ENCODE results near the gene NEFH. TPM values are rescaled to one million over a fixed set of nuclear protein-coding genes. Genes with fewer than 3 reads are reported as not detected.

The NEFH gene
- total RNA-seq, 1 experiment from 2014 or later = not detected

GRCh38 chr22:29450222-29450621, 29.8 kb upstream of the NEFH start:
- H3K79me2 ChIP-seq (ENCODE audit: insufficient read depth, low read length) = no peaks in the 10 kb centered on the region
- POLR2A ChIA-PET = no interaction called here
- DNase-seq (ENCODE audit: low read depth, low spot score) (no peak), ATAC-seq (no peak)
- H2AFZ ChIP-seq (ENCODE audit: low read depth, low read length, poor library complexity, severe bottlenecking) = no peak overlapping the region
- H3K36me3 ChIP-seq (ENCODE audit: control insufficient read depth in 1 of 2, insufficient read depth in 2 of 2, low read length in 2 of 2) = no peaks in the 10 kb centered on the region
- no peaks in the 10 kb centered on the region for H3K27me3 ChIP-seq (ENCODE audit: insufficient read depth, low read length)
- no peak overlapping the region for H3K27ac ChIP-seq (ENCODE audit: low read depth, low read length)
- H3K9me2 ChIP-seq (ENCODE audit: insufficient read depth) = no peaks in the 10 kb centered on the region
- no peaks in the 10 kb centered on the region for H4K20me1 ChIP-seq (ENCODE audit: insufficient read depth)
- RAD21 ChIA-PET (ENCODE audit: low non-redundant PET in 1 of 2, low total read pairs in 2 of 2, uncharacterized antibody in 2 of 2, unreplicated experiment in 2 of 2) = no interaction called here
- intact Hi-C loops (cut with micrococcal nuclease) = no loop called here
- no peaks in the 10 kb centered on the region for H3K9me3 ChIP-seq (ENCODE audit: control insufficient read depth in 1 of 2, insufficient read depth in 1 of 2, low read depth in 1 of 2, low read length in 2 of 2)
- H3K9ac ChIP-seq (ENCODE audit: low read length) = no peak overlapping the region
- no TSS peak for BruUV-seq (replicated peaks)
- no peak overlapping the region for H3K4me3 ChIP-seq (replicated peaks in 1 of 2; ENCODE audit: low read depth in 1 of 2, low read length in 2 of 2)
- no peaks in the 10 kb centered on the region for H3K4me1 ChIP-seq (ENCODE audit: control insufficient read depth in 1 of 2, insufficient read depth in 2 of 2, low read length in 2 of 2)
- CTCF ChIA-PET = no interaction called here
- TF ChIP-seq POLR2A (IDR thresholded peaks at IDR 0.05; ENCODE audit: borderline replicate concordance, extremely low read depth, insufficient read depth, insufficient read length) = no peak
- no peak for TF ChIP-seq POLR2AphosphoS5 (IDR thresholded peaks at IDR 0.05; ENCODE audit: low read depth, low read length)
- TF ChIP-seq, protein P1, sequence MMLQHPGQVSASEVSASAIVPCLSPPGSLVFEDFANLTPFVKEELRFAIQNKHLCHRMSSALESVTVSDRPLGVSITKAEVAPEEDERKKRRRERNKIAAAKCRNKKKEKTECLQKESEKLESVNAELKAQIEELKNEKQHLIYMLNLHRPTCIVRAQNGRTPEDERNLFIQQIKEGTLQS (IDR thresholded peaks at IDR 0.05) = no peak
- TF ChIP-seq CEBPB (IDR thresholded peaks at IDR 0.05; ENCODE audit: low read depth) = no peak
- no peak overlapping the region for H3K4me2 ChIP-seq (ENCODE audit: low read length)

DNA sequence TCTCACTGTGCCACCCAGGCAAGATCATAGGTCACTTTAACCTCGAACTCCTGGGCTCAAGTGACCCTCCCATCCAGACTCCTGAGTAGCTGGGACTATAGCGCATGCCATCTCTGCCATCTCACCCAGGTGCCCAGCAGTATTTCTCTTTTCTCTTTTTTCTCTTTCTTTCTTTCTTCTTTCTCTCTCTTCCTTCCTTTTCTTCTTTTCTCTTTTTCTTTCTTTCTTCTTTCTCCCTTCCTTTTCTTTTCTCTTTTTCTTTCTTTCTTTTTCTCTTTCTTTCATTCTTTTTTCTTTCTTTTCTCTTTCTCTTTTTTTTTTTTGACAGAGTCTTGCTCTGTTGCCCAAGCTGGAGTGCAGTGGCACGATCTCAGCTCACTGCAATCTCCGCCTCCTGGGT, 28.2 kb upstream of the NEFH start:
- intact Hi-C loops (cut with micrococcal nuclease) = no loop called here
- CTCF ChIA-PET = no interaction called here
- ATAC-seq = no peak
- H2AFZ ChIP-seq (ENCODE audit: low read depth, low read length, poor library complexity, severe bottlenecking) = no peak overlapping the region
- no peaks in the 10 kb centered on the region for H3K36me3 ChIP-seq (ENCODE audit: control insufficient read depth in 1 of 2, insufficient read depth in 2 of 2, low read length in 2 of 2)
- H3K79me2 ChIP-seq (ENCODE audit: insufficient read depth, low read length) = no peaks in the 10 kb centered on the region
- H3K27ac ChIP-seq (ENCODE audit: low read depth, low read length) = no peak overlapping the region
- no peak overlapping the region for H3K9ac ChIP-seq (ENCODE audit: low read length)
- no peak overlapping the region for H3K4me2 ChIP-seq (ENCODE audit: low read length)
- RAD21 ChIA-PET (ENCODE audit: low non-redundant PET in 1 of 2, low total read pairs in 2 of 2, uncharacterized antibody in 2 of 2, unreplicated experiment in 2 of 2) = interaction anchor here in 1 of 2 experiments (0.7 kb wide), 2 partner anchors 9 to 576 kb away, joined by 3 to 5 read pairs; no protein-coding TSS in a partner anchor
- H3K9me2 ChIP-seq (ENCODE audit: insufficient read depth) = no peaks in the 10 kb centered on the region
- BruUV-seq (replicated peaks) = no TSS peak
- no peak overlapping the region for H3K4me3 ChIP-seq (replicated peaks in 1 of 2; ENCODE audit: low read depth in 1 of 2, low read length in 2 of 2)
- H3K9me3 ChIP-seq (ENCODE audit: control insufficient read depth in 1 of 2, insufficient read depth in 1 of 2, low read depth in 1 of 2, low read length in 2 of 2) = no peaks in the 10 kb centered on the region
- no peaks in the 10 kb centered on the region for H3K27me3 ChIP-seq (ENCODE audit: insufficient read depth, low read length)
- no peaks in the 10 kb centered on the region for H4K20me1 ChIP-seq (ENCODE audit: insufficient read depth)
- DNase-seq (ENCODE audit: low read depth, low spot score) = no peak
- POLR2A ChIA-PET = no interaction called here
- H3K4me1 ChIP-seq (ENCODE audit: control insufficient read depth in 1 of 2, insufficient read depth in 2 of 2, low read length in 2 of 2) = no peaks in the 10 kb centered on the region
- TF ChIP-seq, protein P2, sequence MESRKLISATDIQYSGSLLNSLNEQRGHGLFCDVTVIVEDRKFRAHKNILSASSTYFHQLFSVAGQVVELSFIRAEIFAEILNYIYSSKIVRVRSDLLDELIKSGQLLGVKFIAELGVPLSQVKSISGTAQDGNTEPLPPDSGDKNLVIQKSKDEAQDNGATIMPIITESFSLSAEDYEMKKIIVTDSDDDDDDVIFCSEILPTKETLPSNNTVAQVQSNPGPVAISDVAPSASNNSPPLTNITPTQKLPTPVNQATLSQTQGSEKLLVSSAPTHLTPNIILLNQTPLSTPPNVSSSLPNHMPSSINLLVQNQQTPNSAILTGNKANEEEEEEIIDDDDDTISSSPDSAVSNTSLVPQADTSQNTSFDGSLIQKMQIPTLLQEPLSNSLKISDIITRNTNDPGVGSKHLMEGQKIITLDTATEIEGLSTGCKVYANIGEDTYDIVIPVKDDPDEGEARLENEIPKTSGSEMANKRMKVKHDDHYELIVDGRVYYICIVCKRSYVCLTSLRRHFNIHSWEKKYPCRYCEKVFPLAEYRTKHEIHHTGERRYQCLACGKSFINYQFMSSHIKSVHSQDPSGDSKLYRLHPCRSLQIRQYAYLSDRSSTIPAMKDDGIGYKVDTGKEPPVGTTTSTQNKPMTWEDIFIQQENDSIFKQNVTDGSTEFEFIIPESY (IDR thresholded peaks at IDR 0.05; ENCODE audit: extremely low read depth, insufficient replicate concordance, low read length) = no peak
- TF ChIP-seq, protein P1 (IDR thresholded peaks at IDR 0.05) = no peak
- TF ChIP-seq, protein P3, sequence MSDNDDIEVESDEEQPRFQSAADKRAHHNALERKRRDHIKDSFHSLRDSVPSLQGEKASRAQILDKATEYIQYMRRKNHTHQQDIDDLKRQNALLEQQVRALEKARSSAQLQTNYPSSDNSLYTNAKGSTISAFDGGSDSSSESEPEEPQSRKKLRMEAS (IDR thresholded peaks at IDR 0.05) = no peak
- no peak for TF ChIP-seq YY1 (IDR thresholded peaks at IDR 0.05; ENCODE audit: extremely low read depth, insufficient replicate concordance, low read depth, low read length)
- TF ChIP-seq EGR1 (IDR thresholded peaks at IDR 0.05; ENCODE audit: low read depth) = no peak
- no peak for TF ChIP-seq ZFX (IDR thresholded peaks at IDR 0.05)
- TF ChIP-seq EZH2 (IDR thresholded peaks at IDR 0.05) = no peak
- no peak for TF ChIP-seq TCF7L2 (IDR thresholded peaks at IDR 0.05; ENCODE audit: borderline replicate concordance, extremely low read depth, insufficient read depth, insufficient read length)
- TF ChIP-seq JUND (IDR thresholded peaks at IDR 0.05) = no peak
- TF ChIP-seq, protein P4, sequence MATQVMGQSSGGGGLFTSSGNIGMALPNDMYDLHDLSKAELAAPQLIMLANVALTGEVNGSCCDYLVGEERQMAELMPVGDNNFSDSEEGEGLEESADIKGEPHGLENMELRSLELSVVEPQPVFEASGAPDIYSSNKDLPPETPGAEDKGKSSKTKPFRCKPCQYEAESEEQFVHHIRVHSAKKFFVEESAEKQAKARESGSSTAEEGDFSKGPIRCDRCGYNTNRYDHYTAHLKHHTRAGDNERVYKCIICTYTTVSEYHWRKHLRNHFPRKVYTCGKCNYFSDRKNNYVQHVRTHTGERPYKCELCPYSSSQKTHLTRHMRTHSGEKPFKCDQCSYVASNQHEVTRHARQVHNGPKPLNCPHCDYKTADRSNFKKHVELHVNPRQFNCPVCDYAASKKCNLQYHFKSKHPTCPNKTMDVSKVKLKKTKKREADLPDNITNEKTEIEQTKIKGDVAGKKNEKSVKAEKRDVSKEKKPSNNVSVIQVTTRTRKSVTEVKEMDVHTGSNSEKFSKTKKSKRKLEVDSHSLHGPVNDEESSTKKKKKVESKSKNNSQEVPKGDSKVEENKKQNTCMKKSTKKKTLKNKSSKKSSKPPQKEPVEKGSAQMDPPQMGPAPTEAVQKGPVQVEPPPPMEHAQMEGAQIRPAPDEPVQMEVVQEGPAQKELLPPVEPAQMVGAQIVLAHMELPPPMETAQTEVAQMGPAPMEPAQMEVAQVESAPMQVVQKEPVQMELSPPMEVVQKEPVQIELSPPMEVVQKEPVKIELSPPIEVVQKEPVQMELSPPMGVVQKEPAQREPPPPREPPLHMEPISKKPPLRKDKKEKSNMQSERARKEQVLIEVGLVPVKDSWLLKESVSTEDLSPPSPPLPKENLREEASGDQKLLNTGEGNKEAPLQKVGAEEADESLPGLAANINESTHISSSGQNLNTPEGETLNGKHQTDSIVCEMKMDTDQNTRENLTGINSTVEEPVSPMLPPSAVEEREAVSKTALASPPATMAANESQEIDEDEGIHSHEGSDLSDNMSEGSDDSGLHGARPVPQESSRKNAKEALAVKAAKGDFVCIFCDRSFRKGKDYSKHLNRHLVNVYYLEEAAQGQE (IDR thresholded peaks at IDR 0.05; ENCODE audit: low read depth) = no peak
- TF ChIP-seq SIN3A (IDR thresholded peaks at IDR 0.05; ENCODE audit: low read depth) = no peak
